ENCODE measurements around the gene SPINK7. TPM values are rescaled to one million over a fixed set of nuclear protein-coding genes. Genes with fewer than 3 reads are reported as not detected.
"Not testable (repeated sequence)": the region's sequence is repeated elsewhere in the genome, so short reads cannot be mapped to it uniquely, and the experiment has no call there.

The SPINK7 gene
- polyA plus RNA-seq, 1 of the 3 experiments (the other 2 are of a cell fraction): not detected

DNA sequence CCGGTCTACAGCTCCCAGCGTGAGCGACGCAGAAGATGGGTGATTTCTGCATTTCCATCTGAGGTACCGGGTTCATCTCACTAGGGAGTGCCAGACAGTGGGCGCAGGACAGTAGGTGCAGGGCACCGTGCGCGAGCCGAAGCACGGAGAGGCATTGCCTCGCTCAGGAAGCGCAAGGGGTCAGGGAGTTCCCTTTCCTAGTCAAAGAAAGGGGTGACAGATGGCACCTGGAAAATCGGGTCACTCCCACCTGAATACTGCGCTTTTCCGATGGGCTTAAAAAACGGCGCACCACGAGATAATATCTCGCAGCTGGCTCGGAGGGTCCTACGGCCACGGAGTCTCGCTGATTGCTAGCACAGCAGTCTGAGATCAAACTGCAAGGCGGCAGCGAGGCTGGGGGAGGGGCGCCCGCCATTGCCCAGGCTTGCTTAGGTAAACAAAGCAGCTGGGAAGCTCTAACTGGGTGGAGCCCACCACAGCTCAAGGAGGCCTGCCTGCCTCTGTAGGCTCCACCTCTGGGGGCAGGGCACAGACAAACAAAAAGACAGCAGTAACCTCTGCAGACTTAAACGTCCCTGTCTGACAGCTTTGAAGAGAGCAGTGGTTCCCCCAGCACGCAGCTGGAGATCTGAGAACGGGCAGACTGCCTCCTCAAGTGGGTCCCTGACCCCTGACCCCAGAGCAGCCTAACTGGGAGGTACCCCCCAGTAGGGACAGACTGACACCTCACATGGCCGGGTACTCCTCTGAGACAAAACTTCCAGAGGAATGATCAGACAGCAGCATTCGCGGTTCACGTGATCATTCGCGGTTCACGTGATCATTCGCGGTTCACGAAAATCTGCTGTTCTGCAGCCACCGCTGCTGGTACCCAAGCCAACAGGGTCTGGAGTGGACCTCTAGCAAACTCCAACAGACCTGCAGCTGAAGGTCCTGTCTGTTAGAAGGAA lies 8.1 kb downstream of the SPINK7 start:
- H3K27ac ChIP-seq (ENCODE audit: low read depth in 2 of 2, low read length in 1 of 2): peak overlapping the region in 1 of 2 experiments; percentile 65; a peak in 2 of 4 replicates
- DNase-seq; H3K9ac ChIP-seq; H3K4me1 ChIP-seq (ENCODE audit: control insufficient read depth in 1 of 2, insufficient read depth in 2 of 2, low read depth in 1 of 2, low read length in 1 of 2); H3K27me3 ChIP-seq (ENCODE audit: insufficient read depth); H4K20me1 ChIP-seq (ENCODE audit: insufficient read depth); H3F3A ChIP-seq (replicated peaks; ENCODE audit: insufficient read depth); H3K9me2 ChIP-seq; H3K79me2 ChIP-seq (ENCODE audit: insufficient read depth); H3K36me3 ChIP-seq (replicated peaks in 1 of 2; ENCODE audit: control insufficient read depth in 1 of 2, insufficient read depth in 2 of 2, low read length in 1 of 2); H3K9me3 ChIP-seq: not testable (repeated sequence)
- ChIA-PET CTCF (interaction anchor here (1.0 kb wide), 2 partner anchors 55 to 410 kb away, joined by 3 read pairs; no protein-coding TSS in a partner anchor), POLR2A (interaction anchor here (0.7 kb wide), 1 partner anchor 125 kb away, joined by 3 read pairs; no protein-coding TSS in a partner anchor)
- H3K4me3 ChIP-seq (ENCODE audit: low read depth in 2 of 2, low read length in 1 of 2): peak overlapping the region; percentile 49 to 57
- H2AFZ ChIP-seq (ENCODE audit: low read depth): peak overlapping the region; percentile 90
- TF ChIP-seq GATA2 (CRISPR knock-in tag; IDR thresholded peaks at IDR 0.05): peak; percentile 46; the same call in 1 of the 2 replicates
- TF ChIP-seq, protein P1, sequence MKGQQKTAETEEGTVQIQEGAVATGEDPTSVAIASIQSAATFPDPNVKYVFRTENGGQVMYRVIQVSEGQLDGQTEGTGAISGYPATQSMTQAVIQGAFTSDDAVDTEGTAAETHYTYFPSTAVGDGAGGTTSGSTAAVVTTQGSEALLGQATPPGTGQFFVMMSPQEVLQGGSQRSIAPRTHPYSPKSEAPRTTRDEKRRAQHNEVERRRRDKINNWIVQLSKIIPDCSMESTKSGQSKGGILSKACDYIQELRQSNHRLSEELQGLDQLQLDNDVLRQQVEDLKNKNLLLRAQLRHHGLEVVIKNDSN (IDR thresholded peaks at IDR 0.05; ENCODE audit: borderline replicate concordance, low read depth): peak; percentile 85
- peak; percentile 47; the same call in 1 of the 2 replicates for TF ChIP-seq USF2 (IDR thresholded peaks at IDR 0.05; ENCODE audit: borderline replicate concordance, low read depth, low read length)
- peak overlapping the region; percentile 73 for H3K4me2 ChIP-seq
- 8% methylated on average over 15 of the region's 42 CpGs for WGBS (ENCODE audit: low lambda C conversion rate)

DNA sequence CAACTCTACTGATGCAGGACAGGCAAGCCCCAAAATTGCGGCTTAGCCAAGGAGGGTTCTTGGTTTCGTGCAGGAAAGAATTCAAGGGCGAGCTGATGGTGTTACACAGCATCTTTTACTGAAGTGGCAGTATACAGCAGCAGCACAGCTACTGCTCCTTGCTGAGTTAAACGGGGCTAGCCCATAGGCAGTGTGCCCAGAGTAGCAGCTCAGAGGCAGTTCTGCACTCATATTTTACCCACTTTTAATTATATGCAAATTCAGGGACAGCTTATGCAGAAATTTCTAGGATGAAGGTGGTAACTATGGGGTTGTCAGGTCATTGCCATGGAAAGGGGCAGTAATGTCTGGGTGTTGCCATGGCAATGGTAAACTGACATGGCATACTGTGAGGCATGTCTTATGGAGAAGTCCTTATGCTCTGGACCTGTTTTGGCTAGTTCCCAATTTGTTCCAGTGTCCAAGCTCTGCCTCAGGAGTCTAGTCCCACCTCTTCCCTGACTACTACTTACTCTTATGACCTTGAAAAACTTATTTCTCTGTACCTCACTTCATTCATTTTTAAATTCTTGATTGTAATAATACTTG lies 21.1 kb downstream of the SPINK7 start:
- Histone ChIP-seq H3K4me1 (ENCODE audit: control insufficient read depth in 1 of 2, insufficient read depth in 2 of 2, low read depth in 1 of 2, low read length in 1 of 2) (no peaks in the 10 kb centered on the region), H3K4me3 (ENCODE audit: low read depth in 2 of 2, low read length in 1 of 2) (no peak overlapping the region), H3K79me2 (ENCODE audit: insufficient read depth) (no peaks in the 10 kb centered on the region), H3K9me2 (no peaks in the 10 kb centered on the region), H2AFZ (ENCODE audit: low read depth) (no peak overlapping the region), H4K20me1 (ENCODE audit: insufficient read depth) (no peaks in the 10 kb centered on the region), H3K27me3 (ENCODE audit: insufficient read depth) (no peaks in the 10 kb centered on the region), H3K9ac (no peak overlapping the region), H3F3A (replicated peaks; ENCODE audit: insufficient read depth) (no peaks in the 10 kb centered on the region), H3K4me2 (no peak overlapping the region), H3K9me3 (no peaks in the 10 kb centered on the region), H3K36me3 (replicated peaks in 1 of 2; ENCODE audit: control insufficient read depth in 1 of 2, insufficient read depth in 2 of 2, low read length in 1 of 2) (no peaks in the 10 kb centered on the region), H3K27ac (ENCODE audit: low read depth in 2 of 2, low read length in 1 of 2) (no peak overlapping the region)
- ChIA-PET POLR2A (no interaction called here), CTCF (no interaction called here)
- 27% methylated on average over 4 of the region's 4 CpGs for WGBS (ENCODE audit: low lambda C conversion rate)
- TF ChIP-seq RFX5 (IDR thresholded peaks at IDR 0.05; ENCODE audit: low read length) (no peak), TCF12 (IDR thresholded peaks at IDR 0.05) (no peak), NRF1 (IDR thresholded peaks at IDR 0.05; ENCODE audit: low read depth, low read length) (no peak), GATA2 (CRISPR knock-in tag; IDR thresholded peaks at IDR 0.05) (no peak)
- TF ChIP-seq, protein P2, sequence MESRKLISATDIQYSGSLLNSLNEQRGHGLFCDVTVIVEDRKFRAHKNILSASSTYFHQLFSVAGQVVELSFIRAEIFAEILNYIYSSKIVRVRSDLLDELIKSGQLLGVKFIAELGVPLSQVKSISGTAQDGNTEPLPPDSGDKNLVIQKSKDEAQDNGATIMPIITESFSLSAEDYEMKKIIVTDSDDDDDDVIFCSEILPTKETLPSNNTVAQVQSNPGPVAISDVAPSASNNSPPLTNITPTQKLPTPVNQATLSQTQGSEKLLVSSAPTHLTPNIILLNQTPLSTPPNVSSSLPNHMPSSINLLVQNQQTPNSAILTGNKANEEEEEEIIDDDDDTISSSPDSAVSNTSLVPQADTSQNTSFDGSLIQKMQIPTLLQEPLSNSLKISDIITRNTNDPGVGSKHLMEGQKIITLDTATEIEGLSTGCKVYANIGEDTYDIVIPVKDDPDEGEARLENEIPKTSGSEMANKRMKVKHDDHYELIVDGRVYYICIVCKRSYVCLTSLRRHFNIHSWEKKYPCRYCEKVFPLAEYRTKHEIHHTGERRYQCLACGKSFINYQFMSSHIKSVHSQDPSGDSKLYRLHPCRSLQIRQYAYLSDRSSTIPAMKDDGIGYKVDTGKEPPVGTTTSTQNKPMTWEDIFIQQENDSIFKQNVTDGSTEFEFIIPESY (IDR thresholded peaks at IDR 0.05; ENCODE audit: borderline replicate concordance, low read depth): no peak
- DNase-seq: no peak
